K562 (cell line): ENCODE data around the gene ELAVL3. TPM values are rescaled to one million over a fixed set of nuclear protein-coding genes. Genes with fewer than 3 reads are reported as not detected.
A peak's percentile ranks its signal among the peaks of the same experiment; 100 is the strongest.

ENCODE experiments used
- ADNP ChIP-seq: fragments of 200-800 bp; sonication (Bioruptor generic); IDR thresholded peaks from 2 replicates; pipeline ENCODE4 v1.6.1; 2016; ENCODE audit warnings: missing genetic modification characterization, missing compliant biosample characterization
- CCAR2 ChIP-seq: fragments of 200-400 bp; formaldehyde crosslinking; IDR thresholded peaks from 2 replicates; pipeline ENCODE4 v1.6.1; 2017; ENCODE audit warnings: mild to moderate bottlenecking, low read depth, low read length
- CTBP1 ChIP-seq: fragments of 450-650 bp; IDR thresholded peaks from 2 replicates; pipeline ENCODE4 v1.6.1; 2016; ENCODE audit warnings: borderline replicate concordance
- E2F4 ChIP-seq: sonication (generic); formaldehyde crosslinking; IDR thresholded peaks from 2 replicates; pipeline ENCODE4 v1.8.0; 2022; ENCODE audit warnings: mild to moderate bottlenecking, low read depth, missing genetic modification reagents
- FOXP4 ChIP-seq: sonication (generic); formaldehyde crosslinking; IDR thresholded peaks from 2 replicates; pipeline ENCODE4 v1.8.0; 2022; ENCODE audit warnings: mild to moderate bottlenecking, missing genetic modification reagents, borderline replicate concordance
- HDAC2 ChIP-seq: fragments of 450-650 bp; IDR thresholded peaks from 2 replicates; pipeline ENCODE4 v1.6.1; 2016; ENCODE audit warnings: mild to moderate bottlenecking
- HINFP ChIP-seq: fragments of 450-650 bp; conservative IDR thresholded peaks from 2 replicates; pipeline ENCODE4 v1.6.1; 2016; ENCODE audit warnings: missing genetic modification characterization, low read depth, mild to moderate bottlenecking, control low read depth, missing compliant biosample characterization
- LARP7 ChIP-seq: fragments of 450-650 bp; IDR thresholded peaks from 2 replicates; pipeline ENCODE4 v1.6.1; 2016
- MBD1 ChIP-seq: fragments of 250-450 bp; sonication (Bioruptor Pico); IDR thresholded peaks from 2 replicates; pipeline ENCODE4 v1.8.0; 2022; ENCODE audit warnings: inconsistent platforms
- PRMT5 ChIP-seq: sonication (generic); formaldehyde crosslinking; IDR thresholded peaks from 2 replicates; pipeline ENCODE4 v1.5.0; 2020; ENCODE audit warnings: missing genetic modification reagents
- PTBP1 ChIP-seq: fragments of 200-400 bp; formaldehyde crosslinking; IDR thresholded peaks from 2 replicates; pipeline ENCODE4 v1.6.1; 2017; ENCODE audit warnings: low read depth, low read length
- TCFL5 ChIP-seq: fragments of 250-450 bp; sonication (Bioruptor Pico); conservative IDR thresholded peaks from 2 replicates; pipeline ENCODE4 v1.6.1; 2021; ENCODE audit warnings: mild to moderate bottlenecking, moderate library complexity, matching md5 sums
- TFAP4 ChIP-seq: sonication (generic); formaldehyde crosslinking; IDR thresholded peaks from 2 replicates; pipeline ENCODE4 v1.8.0; 2022; ENCODE audit warnings: missing genetic modification reagents, mild to moderate bottlenecking, moderate library complexity, borderline replicate concordance
- TGIF2 ChIP-seq: sonication (generic); formaldehyde crosslinking; IDR thresholded peaks from 2 replicates; pipeline ENCODE4 v1.8.1; 2022; ENCODE audit warnings: mild to moderate bottlenecking, missing genetic modification reagents, moderate library complexity
- TRIM25 ChIP-seq: fragments of 450-650 bp; IDR thresholded peaks from 2 replicates; pipeline ENCODE4 v1.7.0; 2016; ENCODE audit warnings: borderline replicate concordance
- ZKSCAN3 ChIP-seq: fragments of 250-450 bp; sonication (Bioruptor Pico); IDR thresholded peaks from 2 replicates; pipeline ENCODE4 v1.4.0; 2020
- ZNF263 ChIP-seq: sonication (generic); formaldehyde crosslinking; IDR thresholded peaks from 2 replicates; pipeline ENCODE4 v1.8.0; 2022; ENCODE audit warnings: mild to moderate bottlenecking, missing genetic modification reagents, borderline replicate concordance
- ZNF589 ChIP-seq: fragments of 200-800 bp; sonication (Bioruptor generic); IDR thresholded peaks from 2 replicates; pipeline ENCODE4 v1.6.1; 2016; ENCODE audit warnings: low read depth, missing genetic modification characterization, missing compliant biosample characterization
- polyA plus RNA-seq, 8 experiments: library from polyadenylated mRNA; depleted of rRNA in 4 of 8; stranded (reverse) in 5 of 8; unstranded in 3 of 8; fragments of >200 nt; fragmentation: Nextera tagmentation in 2 of 8; fragmentation: Illumina TruSeq in 1 of 8; extraction: Ambion mirVana in 2 of 8; extraction: Trizol in 1 of 8; gene quantifications; 2 replicates each; pipeline versions ENCODE4 v1.2.1 to v1.2.3, GENCODE V29; 2011 to 2014; ENCODE audit warnings: inconsistent platforms in 1 of 8, missing spikeins in 1 of 8
- total RNA-seq, 7 experiments: library from RNA; depleted of rRNA in 6 of 7; stranded (reverse); fragments of >200 nt in 6 of 7; fragmentation: Illumina TruSeq in 2 of 7; extraction: Trizol in 2 of 7; gene quantifications; 2 replicates each; pipeline versions ENCODE4 v1.2.1 to v1.2.3, GENCODE V29; 2011 to 2021; ENCODE audit warnings: low replicate concordance in 1 of 7

The ELAVL3 gene
- total and polyA plus RNA-seq, 9 of the 15 experiments (the other 6 are each of a cell fraction or from before 2014, with no cell fraction given): not detected

GRCh38 chr19:11479090-11479897, 1.6 kb downstream of the ELAVL3 start (continued):
- TF ChIP-seq E2F4: peak; percentile 71
- peak; percentile 57; the same call in 1 of the 2 replicates for TF ChIP-seq ADNP (tag)
- TF ChIP-seq PTBP1: no peak
- TF ChIP-seq ZNF263 (CRISPR knock-in tag): peak; percentile 75; the same call in 1 of the 2 replicates
- 0 out of 2 replicates have a peak, but pooled peaks have one; percentile 65 for TF ChIP-seq TGIF2
- TF ChIP-seq LARP7: no peak
- peak; percentile 60; the same call in 1 of the 2 replicates for TF ChIP-seq TFAP4
- TF ChIP-seq MBD1 (CRISPR knock-in tag): no peak
- no peak for TF ChIP-seq ZKSCAN3
- TF ChIP-seq HDAC2: peak; percentile 65
- peak; percentile 53; the same call in 1 of the 2 replicates for TF ChIP-seq ZNF589
- TF ChIP-seq HINFP (tag): no peak
- no peak for TF ChIP-seq TRIM25
- 0 out of 2 replicates have a peak, but pooled peaks have one; percentile 28 for TF ChIP-seq FOXP4 (CRISPR knock-in tag)
- TF ChIP-seq CTBP1: peak; percentile 84
- TF ChIP-seq TCFL5 (CRISPR knock-in tag): no peak
- TF ChIP-seq CCAR2: no peak
- peak; percentile 91 for TF ChIP-seq PRMT5 (CRISPR knock-in tag)
